ENCODE results near the gene SH3BGRL2.

SH3BGRL2 gene

DNA sequence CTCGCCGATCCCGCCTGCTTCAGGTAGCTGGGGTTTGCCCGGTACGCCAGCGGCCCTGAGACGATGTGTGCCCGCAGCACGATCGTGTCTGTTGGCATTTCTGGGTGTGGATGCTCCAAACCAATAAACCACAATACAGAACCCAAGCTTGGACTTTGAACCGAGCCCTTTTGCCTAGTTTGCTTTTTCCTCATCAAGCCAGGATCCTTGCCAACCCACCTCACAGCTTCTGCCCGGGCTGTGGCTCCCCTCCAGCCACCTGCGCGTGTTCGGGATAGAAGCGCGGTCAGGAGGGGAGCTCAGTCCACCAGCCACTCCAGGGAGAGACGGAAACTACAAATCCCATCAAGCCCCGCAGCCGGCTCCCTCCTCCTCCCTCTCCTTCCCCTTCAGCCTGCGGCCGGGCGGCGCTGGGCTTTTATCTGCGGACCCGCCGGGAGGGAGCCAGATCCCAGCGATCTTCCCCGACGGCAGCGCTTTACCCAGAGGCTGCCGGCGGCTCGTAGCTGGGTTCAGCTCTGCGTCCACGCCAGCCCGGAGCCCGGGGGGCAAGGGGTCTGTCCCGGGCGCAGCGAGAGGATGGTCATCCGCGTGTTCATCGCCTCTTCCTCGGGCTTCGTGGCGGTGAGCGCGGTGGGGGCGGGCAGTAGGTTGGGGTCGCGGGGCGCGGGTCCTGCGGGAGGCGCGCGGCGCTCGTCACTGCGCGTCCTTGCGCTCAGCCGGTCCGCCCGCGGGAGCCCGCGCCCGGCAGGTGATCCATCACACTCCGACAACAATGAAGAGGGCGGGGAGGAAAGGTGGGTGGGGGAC lies at the start of gene SH3BGRL2:
SH3BGRL2 (plus strand) TSS at position 447 of the 810 bp plus-strand sequence; CDS start at position 580, 133 bp downstream.
- no peak for DNase-seq (ENCODE audit: low read depth in 2 of 2)

DNA sequence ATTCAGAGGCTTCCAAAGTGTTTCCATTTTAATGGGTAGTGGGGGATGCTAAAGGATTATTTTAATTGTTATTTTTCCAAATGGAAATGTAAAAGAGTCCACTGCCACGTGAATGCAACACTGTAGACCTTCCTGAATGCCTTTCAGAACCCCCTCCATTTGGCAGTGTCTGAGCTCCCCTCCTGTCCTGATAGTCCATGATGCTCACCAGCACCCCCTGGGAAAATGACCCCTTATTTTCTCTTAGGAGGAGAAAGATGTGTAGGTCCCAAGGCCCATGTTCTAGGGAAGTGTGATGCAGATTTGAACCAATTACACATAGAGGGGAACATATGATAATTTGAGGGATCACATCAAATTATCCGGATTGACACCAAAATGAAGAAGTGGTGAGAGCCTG lies 46.8 kb upstream of the SH3BGRL2 start:
- DNase-seq (ENCODE audit: low read depth in 2 of 2), result no peak

DNA sequence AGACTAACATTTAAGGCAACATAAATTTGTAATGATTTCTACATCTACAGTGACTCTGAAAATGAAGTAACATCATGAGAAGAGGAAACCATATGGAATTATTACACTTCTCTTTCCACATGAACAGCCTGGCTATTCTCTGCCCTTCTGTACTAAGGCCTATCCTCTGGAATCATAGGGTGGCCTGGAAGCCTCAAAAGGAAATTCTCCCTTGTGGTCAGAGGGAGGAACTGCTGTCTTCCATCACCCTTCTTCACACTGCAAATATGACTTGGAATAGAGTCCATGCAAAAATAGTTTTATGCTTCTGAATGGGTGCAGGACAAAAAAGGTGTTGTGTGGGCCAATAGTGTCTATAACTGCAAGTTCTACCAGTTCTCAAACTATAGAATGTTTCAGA lies 44.6 kb upstream of the SH3BGRL2 start:
- DNase-seq (ENCODE audit: low read depth in 2 of 2), result no peak

DNA sequence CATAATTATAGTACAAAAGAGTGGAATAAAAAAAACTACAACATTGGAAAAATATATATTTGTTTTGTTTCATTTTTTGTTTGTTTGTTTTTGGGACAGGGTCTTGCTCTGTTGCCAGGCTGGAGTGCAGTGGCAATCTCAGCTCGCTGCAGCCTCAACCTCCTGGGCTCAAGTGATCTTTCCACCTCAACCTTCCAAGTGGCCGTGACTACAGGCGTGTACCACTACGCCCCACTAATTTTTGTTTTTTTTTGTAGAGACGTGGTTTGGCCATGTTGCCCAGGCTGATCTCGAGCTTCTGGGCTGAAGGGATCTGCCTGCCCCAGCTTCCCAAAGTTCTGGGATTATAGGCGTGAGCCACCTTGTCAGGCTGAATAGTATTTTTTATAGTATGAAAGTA lies 41.4 kb upstream of the SH3BGRL2 start:
- no peak for DNase-seq (ENCODE audit: low read depth in 2 of 2)

DNA sequence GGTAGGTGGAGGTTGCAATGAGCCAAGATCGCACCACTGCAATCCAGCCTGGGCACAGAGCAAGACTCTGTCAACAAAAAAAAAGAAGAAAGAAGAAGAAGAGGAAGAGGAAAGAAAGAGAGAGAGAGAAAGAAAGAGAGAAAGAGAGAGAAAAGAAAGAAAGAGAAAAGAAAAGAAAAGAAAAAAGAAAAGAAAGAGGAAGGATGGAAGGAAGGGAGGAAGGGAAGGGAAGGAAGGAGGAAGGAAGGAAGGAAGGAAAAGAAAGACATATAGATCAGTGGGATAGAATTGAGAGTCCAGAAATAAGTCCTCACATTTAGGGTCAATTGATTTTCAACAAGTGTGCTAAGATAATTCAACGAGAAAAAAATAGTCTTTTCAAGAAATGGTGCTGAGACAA lies 34.0 kb upstream of the SH3BGRL2 start:
- DNase-seq (ENCODE audit: low read depth in 2 of 2), result no peak

DNA sequence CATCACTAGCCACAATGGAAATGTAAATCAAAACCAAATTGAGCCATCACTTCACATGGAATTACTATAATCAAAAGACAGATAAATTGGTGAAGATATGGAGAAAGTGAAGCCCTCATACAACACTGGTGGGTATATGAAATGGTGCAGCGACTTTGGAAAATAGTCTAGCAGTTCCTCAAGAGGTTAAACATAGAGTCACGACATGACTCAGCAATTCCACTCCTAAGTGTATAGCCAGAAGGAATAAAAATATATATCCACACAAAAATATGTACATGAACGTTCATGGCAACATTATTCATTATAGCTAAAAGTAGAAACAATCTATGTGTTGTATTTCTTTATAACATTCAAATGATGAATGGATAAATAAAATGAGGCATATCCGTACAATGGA lies 33.1 kb upstream of the SH3BGRL2 start:
- DNase-seq (ENCODE audit: low read depth in 2 of 2), result no peak

DNA sequence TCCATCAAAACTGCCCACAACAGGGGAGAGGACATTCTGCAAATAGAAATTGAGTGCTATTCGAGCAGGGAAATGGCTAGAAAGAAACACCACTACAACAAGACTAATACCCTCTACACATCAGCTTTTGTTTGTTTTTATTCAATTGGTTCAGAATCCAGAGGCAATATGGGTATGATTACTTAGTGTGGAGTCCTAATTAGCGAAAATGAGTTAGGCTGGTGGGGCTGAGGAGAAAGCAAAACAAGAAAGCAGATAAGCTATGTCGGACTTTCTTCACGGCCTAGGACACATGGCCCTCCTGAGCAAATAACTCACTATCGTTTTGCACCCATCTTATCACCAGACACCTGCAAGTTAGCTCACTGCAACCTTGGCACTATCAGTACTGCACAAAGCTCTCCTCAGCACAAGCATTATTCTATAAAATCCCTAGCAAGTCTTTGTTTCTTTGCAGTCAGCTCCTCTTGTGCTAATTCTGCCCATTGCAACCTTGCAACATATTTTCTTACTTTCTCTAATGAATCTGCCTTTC lies 31.3 kb upstream of the SH3BGRL2 start:
- DNase-seq (ENCODE audit: low read depth in 2 of 2), result no peak

DNA sequence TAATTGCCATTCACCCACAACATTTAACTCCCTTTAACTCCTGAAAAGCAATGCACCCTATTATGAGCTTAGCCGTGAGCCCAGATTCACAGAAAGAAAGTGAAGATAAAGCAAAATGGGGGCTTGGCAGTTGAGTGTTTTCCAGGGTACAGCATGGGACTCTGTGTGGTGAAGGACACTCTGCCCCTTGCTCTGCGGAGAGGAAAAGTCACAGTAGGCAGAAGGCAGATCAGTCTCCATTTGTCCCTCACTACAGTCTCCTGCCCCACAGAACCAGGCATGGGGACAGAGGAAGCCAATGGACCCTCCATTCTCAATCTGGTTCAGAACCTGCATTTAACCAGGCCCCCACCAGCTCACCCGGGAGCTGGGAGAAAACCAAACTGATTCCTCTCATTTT lies 30.8 kb upstream of the SH3BGRL2 start:
- DNase-seq (ENCODE audit: low read depth in 2 of 2), result no peak

DNA sequence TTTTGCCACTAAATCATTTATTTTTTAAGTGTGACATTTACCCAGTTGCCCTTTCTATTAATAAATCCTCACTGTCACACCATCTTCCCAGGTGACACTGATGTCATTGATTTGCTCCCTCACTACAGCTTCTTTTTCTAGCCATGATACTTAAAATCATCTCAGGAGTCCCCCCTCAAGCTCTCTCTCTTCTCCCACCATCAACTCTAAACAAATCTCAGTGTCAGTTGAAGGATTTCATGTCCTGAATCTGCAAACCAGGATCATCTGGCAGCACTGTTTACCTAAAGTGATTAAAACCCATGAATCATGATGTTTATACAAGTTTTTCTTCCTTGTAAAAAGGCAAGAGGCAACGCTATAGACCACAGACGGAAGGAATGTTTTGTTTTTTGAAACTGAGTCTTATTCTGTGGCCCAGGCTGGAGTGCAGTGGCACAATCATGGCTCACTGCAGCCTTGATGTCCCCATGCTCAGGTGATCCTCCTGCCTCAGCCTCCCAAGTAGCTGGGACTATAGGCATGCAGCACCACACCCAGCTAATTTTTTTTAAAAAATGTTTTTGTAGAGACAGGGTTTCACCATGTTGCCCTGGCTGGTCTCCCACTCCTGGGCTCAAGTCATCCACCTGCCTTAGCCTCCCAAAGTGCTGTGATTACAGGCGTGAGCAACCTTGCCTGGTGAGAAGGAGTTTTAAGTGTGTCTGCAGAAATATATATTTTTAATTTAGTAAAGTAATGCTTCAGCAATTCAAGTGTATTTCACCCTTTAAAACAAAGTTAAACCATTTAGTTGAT lies 30.1 kb upstream of the SH3BGRL2 start:
- DNase-seq (ENCODE audit: low read depth in 2 of 2), result no peak

DNA sequence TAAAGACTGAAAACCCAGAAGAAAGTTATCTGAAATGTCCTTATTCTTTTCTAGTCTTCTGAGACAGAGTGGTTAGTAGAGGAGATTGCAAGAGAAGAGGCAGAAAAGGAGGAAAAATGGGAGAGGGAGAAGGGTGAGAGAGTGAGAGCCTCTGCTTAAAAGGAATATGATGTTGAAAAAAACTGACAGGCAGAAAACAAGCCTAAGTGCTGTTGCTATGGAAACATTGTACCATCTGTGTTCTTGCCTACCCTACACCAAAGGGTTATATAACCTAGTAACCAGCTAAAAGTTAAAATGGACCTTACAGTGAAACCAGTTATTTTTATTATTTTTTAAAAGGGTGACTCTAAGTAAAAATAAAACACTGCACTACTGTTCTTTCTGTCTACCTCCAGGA lies 28.3 kb upstream of the SH3BGRL2 start:
- no peak for DNase-seq (ENCODE audit: low read depth in 2 of 2)

DNA sequence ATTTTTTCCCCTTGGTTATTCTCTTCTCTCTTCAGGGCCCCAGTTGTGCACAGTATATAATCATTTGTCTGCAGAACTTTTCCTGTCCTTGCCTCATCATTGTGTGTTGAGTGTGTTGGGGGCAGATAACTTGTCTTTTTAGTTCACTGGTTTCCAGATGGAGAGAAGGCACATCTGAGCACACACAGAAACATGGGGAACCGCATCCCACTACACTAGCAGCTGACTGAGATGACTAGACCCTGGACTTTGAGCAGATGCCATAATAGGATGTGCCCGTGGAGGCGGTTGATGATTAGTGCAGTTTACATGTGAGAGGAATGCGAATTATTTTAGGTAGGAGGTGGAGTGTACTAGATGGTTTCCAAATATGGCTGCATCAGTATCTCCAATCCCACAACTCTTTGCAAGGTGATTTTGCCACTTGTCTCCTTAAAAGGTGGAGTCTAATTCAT lies 26.5 kb upstream of the SH3BGRL2 start:
- DNase-seq (ENCODE audit: low read depth in 2 of 2), result no peak

DNA sequence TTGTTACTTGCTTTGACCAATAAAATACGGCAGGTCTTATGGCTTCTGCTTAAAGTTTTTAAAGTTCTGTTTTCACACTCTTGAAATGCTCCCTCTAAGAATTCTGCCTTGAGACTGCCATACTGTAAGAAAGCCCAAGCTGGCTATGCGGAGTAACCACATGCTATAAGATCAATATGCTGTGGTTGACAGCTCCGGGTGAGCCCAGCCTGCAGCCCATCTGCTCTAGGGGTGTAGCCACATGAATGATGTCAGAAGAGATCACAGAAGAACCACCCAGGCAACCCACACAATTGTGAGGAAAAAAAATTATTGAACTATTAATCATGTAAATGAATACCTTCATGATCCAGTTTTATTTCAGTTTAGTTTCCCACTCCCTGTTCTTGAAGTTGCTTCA lies 26.1 kb upstream of the SH3BGRL2 start:
- no peak for DNase-seq (ENCODE audit: low read depth in 2 of 2)

DNA sequence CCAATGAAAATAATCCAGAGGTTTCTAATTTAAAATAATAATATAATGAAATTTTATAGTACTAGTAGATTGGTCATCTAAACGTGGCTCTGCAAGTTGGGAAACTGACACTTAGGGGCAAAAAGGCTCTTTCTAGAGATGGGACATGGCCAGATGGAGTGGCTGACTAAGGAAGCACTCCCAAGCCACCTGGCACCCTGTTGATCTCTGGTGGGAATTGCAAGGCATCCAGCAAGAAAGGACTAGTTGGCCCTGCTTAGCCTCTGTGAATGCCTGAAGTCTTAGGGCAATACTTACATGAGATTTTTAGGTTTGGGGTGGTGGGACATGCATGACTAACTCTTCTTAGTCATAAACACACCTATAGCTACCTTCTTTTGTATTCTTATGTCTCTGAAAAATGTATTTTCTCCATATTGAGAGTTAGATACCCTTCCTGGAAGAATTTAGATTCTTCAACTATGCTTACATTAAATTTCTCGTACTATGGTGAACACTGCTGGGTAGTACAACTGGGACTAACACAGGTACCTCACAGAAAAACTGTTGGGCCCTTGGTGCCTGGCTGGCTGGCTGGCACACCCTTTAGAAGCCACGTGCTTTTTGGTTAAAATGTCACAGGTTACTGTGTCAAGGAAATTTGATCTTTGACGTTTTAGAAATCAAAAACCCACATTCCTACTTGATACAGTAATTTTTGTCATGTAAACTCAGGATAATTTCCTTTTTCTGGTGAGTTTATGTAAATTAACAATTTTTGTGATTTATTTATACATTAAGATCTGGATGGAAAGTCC lies 25.0 kb upstream of the SH3BGRL2 start:
- no peak for DNase-seq (ENCODE audit: low read depth in 2 of 2)

DNA sequence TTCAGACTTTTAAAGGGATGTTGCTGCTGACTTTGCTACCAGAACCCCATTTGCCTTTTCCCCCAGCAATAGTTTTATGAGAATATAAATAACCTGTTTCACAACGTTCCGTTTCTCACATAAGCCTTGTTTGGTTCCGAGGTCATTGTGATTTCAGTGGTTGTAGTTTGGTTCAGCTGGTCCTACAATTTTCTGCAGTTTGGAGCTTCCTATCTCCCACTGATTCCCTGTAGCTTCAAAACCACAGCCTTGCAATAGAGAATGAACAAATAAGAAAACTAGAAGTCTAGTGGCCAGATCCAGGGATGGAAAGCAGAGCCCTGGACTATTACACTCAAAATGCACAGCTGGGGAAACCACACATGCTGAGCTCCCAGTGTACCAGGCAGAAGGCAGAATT lies 24.1 kb upstream of the SH3BGRL2 start:
- DNase-seq (ENCODE audit: low read depth in 2 of 2), result no peak

DNA sequence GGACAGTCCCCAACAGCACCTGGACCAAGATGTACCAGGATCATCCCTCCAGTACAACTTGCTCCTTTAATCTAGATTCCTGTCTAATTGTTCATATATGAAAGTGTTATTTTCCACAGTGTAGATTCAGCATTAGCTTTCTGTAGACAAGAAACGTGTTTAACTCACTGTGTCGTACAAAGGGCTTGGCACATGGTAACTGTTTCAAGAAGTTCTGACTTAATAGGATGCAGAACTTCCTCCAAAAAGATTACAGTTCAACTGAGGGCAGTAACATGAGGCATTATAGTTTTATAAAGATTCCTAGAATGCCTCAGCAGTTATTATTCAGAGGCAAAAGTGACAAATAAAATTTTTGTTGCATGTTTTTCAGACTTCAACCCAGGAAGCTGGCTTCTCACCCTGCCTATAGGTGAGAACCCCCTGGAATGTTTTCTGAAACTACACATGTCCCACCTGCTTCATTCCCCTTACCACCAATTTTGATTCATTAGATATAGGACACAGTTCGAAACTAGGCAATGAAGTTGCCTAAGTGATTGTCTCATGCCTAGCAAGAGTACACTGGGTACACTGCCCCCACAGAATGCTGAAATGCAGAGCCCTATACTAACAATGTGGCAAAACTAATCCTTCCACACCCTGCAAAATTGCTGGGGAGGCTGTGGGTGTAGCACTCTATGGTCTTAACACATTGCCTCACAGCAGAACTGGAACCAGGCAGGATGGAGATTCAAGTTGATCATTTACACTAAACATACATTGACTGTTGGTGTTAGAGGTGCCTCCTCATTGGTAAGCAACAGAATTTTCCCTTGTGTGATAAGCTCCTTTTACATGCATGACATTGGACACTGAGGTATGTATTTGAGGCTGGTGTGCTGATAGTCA lies 22.6 kb upstream of the SH3BGRL2 start:
- DNase-seq (ENCODE audit: low read depth in 2 of 2), result no peak

DNA sequence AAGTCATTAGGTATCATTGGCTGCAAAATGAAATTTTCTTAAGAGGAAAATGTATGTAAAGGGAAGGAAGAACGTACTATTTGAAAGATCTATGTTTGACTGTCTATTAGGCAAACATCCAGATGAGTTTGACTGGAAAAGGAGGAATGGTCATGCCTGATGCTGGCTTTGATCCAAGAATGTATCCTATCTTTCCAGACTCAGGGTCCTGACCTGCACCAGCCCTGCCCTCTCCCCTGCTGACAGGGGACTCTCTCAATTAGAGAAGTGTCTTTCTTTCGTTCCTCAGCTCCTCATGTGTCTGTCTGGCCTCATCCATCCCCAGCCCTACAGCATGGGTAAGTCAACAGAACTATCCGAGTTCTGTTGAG lies 21.9 kb upstream of the SH3BGRL2 start:
- DNase-seq (ENCODE audit: low read depth in 2 of 2), result no peak

DNA sequence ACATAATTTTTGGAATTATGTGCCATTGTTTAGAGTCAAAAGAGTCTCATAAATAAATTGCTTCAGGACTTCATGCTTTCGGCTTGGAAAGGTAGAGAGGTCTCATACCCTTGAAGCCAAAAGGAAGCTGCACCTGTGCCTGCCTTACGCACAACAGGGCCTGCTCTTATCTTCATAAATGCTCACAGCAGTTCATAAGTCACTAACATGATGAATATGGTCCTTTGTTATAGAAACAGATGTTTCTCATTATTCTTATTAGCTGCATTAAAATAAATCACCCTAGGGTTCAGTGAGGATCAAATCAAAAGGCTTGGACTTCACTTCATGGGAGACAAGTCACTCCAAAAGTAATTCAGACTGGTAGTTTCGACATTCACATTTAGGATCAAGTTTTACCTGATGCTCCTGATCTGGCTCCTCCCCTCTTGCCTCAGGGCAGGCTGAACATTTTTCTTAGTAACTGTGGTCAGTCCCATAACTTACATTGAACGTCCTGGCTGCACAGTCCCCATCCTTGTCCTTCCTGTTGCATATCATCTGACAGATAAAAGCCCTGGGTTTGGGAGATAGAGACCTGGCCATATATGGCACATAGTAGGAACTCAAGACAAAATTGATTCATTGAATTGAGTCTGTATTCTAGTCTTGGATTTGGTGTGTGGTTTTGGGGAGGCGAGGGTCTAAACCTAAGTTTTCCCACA lies 20.7 kb upstream of the SH3BGRL2 start:
- DNase-seq (ENCODE audit: low read depth in 2 of 2), result no peak

DNA sequence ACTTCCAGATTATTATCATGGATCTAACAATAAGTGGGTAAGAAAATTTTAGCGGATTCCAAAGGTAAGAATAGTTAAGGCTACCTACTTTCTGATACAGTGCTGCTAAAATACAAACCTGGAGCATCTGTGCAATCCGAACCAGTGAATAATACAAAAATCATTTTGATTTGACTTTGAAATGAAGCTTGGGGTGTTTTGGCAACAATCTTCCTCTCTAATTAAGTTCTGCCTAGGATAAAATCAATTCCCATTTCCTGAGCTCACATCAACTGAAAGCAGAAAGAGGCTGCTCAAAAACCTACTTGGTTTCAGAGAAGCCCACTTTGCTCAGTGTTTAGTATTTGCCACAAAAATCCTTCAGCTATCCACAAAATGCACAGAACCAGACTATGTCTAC lies 18.7 kb upstream of the SH3BGRL2 start:
- DNase-seq (ENCODE audit: low read depth in 2 of 2), result no peak

DNA sequence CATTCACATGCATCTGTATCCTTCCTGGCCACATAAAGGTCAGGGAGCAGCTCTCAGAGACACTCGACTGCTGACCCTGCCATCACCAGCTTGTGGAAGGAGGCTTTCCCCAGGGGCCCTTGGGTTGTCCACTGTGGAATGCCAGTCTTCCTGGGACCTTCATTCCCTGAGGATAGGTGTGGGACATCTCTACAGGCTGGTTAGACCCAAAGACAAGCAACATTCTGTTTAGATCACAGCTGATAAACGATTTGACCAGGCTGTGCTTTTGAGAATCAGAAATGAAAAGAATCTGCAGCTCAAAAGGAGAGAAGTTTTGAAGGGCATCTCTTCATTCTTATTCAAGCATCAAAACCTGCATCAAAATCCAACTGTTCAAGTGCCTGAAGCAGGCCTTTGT lies 18.2 kb upstream of the SH3BGRL2 start:
- DNase-seq (ENCODE audit: low read depth in 2 of 2), result no peak

DNA sequence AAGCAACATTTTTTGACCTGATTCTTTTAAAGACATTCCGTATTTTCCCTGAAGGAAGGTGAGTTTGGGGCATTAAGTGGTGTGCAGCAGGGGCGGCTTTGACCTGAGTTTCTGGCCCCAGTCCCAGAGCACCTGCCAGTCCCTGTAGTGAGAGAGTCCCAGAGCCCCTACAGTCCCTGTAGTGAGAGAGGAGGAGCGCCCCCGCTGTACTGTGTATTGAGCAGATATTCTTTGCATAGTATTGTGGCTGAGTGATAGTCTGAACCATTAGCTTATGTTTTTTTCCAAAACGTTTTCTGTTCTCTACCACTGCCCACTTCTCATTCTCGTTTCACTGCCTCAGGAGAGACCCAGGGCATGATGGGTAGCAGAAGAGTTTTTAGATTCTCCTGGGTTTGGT lies 17.2 kb upstream of the SH3BGRL2 start:
- DNase-seq (ENCODE audit: low read depth in 2 of 2), result no peak

Data from stimulated activated CD8-positive, alpha-beta memory T cell treated with anti-CD3 and anti-CD28 coated beads, Interleukin-7, amount 100 ng/mL, for 1 hour (primary cell).